HCT116 (cell line): ENCODE data around the gene IL1RAP.

Experiments
- CEBPB ChIP-seq: IDR thresholded peaks from 2 replicates; pipeline ENCODE4 v1.6.1; 2012; ENCODE audit warnings: low read depth
- EGR1 ChIP-seq: IDR thresholded peaks from 2 replicates; pipeline ENCODE4 v1.6.1; 2012; ENCODE audit warnings: low read depth
- EZH2 ChIP-seq: fragments of 200-600 bp; sonication (generic); IDR thresholded peaks from 2 replicates; pipeline ENCODE4 v1.6.1; 2017; ENCODE audit warnings: antibody characterized with exemption, mixed run types
- EZH2phosphoT487 ChIP-seq: fragments of 200-600 bp; IDR thresholded peaks from 2 replicates; pipeline ENCODE4 v1.6.1; 2018; ENCODE audit warnings: antibody characterized with exemption, borderline replicate concordance
- JUND ChIP-seq: IDR thresholded peaks from 2 replicates; pipeline ENCODE4 v1.6.1; 2012
- MAX ChIP-seq: IDR thresholded peaks from 2 replicates; pipeline ENCODE4 v1.6.1; 2012
- POLR2A ChIP-seq: IDR thresholded peaks from 2 replicates; pipeline ENCODE4 v1.7.0; 2011; ENCODE audit warnings: borderline replicate concordance; ENCODE audit not compliant: insufficient read depth, insufficient read length; ENCODE audit errors: extremely low read depth
- POLR2AphosphoS5 ChIP-seq: IDR thresholded peaks from 2 replicates; pipeline ENCODE4 v1.6.1; 2011; ENCODE audit warnings: mild to moderate bottlenecking, low read depth, low read length, moderate library complexity
- RAD21 ChIP-seq: IDR thresholded peaks from 2 replicates; pipeline ENCODE4 v1.6.1; 2012; ENCODE audit warnings: low read depth, mild to moderate bottlenecking
- SIN3A ChIP-seq: IDR thresholded peaks from 2 replicates; pipeline ENCODE4 v1.6.1; 2012; ENCODE audit warnings: low read depth
- TCF7L2 ChIP-seq: IDR thresholded peaks from 2 replicates; pipeline ENCODE4 v1.7.0; 2011; ENCODE audit warnings: borderline replicate concordance, inconsistent platforms; ENCODE audit not compliant: insufficient read depth, insufficient read length; ENCODE audit errors: extremely low read depth
- ZNF274 ChIP-seq: fragments of 200-500 bp; sonication (Bioruptor generic); IDR thresholded peaks from 2 replicates; pipeline ENCODE4 v1.6.1; 2014; ENCODE audit warnings: mild to moderate bottlenecking, low read depth, low read length, inconsistent platforms
- TF ChIP-seq, protein P1 (sequence below), 3 experiments: fragments of 200-600 bp in 1 of 3; sonication (generic) in 1 of 3; IDR thresholded peaks in 2 of 3; conservative IDR thresholded peaks in 1 of 3; 2 replicates each; pipeline ENCODE4 v1.5.1; 2012 to 2017; ENCODE audit warnings: low read depth in 2 of 3, low read length in 2 of 3, antibody characterized with exemption in 1 of 3, borderline replicate concordance in 1 of 3, control low read depth in 1 of 3, mild to moderate bottlenecking in 1 of 3, mixed read lengths in 1 of 3, mixed run types in 1 of 3, moderate library complexity in 1 of 3; ENCODE audit not compliant: insufficient read depth in 1 of 3
- TF ChIP-seq, protein P2 (sequence below): IDR thresholded peaks from 2 replicates; pipeline ENCODE4 v1.6.1; 2012; ENCODE audit warnings: low read depth

DNA sequence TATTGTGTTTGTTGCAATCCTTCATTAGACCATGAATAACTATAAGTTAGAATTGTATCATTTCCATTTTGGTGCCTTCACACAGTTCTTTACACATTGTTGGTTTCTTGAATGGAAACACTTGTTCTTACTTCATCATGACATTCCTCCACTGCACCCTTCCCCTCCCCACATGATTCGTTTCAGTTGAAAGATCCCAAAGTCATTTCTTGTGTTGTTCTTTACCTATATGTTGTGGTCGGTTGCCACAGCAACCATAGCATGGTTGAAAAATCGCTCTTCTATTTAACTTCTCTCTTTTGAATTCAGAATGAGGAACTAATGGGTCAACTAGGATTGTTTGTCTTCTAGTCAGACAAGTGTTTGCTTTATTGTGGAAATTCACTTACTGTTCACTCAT lies 103.3 kb downstream of the IL1RAP start:
- TF ChIP-seq, protein P1, sequence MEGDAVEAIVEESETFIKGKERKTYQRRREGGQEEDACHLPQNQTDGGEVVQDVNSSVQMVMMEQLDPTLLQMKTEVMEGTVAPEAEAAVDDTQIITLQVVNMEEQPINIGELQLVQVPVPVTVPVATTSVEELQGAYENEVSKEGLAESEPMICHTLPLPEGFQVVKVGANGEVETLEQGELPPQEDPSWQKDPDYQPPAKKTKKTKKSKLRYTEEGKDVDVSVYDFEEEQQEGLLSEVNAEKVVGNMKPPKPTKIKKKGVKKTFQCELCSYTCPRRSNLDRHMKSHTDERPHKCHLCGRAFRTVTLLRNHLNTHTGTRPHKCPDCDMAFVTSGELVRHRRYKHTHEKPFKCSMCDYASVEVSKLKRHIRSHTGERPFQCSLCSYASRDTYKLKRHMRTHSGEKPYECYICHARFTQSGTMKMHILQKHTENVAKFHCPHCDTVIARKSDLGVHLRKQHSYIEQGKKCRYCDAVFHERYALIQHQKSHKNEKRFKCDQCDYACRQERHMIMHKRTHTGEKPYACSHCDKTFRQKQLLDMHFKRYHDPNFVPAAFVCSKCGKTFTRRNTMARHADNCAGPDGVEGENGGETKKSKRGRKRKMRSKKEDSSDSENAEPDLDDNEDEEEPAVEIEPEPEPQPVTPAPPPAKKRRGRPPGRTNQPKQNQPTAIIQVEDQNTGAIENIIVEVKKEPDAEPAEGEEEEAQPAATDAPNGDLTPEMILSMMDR (IDR thresholded peaks at IDR 0.05 in 2 of 3, conservative IDR thresholded peaks at IDR 0.05 in 1 of 3; ENCODE audit: borderline replicate concordance in 1 of 3, insufficient read depth in 1 of 3, low read depth in 2 of 3, low read length in 2 of 3), result no peak
- TF ChIP-seq TCF7L2 (no peak), MAX (no peak), ZNF274 (no peak), POLR2AphosphoS5 (no peak), EZH2 (no peak), JUND (no peak), CEBPB (no peak), POLR2A (no peak), RAD21 (no peak), EZH2phosphoT487 (no peak), EGR1 (no peak), SIN3A (no peak)
- TF ChIP-seq, protein P2, sequence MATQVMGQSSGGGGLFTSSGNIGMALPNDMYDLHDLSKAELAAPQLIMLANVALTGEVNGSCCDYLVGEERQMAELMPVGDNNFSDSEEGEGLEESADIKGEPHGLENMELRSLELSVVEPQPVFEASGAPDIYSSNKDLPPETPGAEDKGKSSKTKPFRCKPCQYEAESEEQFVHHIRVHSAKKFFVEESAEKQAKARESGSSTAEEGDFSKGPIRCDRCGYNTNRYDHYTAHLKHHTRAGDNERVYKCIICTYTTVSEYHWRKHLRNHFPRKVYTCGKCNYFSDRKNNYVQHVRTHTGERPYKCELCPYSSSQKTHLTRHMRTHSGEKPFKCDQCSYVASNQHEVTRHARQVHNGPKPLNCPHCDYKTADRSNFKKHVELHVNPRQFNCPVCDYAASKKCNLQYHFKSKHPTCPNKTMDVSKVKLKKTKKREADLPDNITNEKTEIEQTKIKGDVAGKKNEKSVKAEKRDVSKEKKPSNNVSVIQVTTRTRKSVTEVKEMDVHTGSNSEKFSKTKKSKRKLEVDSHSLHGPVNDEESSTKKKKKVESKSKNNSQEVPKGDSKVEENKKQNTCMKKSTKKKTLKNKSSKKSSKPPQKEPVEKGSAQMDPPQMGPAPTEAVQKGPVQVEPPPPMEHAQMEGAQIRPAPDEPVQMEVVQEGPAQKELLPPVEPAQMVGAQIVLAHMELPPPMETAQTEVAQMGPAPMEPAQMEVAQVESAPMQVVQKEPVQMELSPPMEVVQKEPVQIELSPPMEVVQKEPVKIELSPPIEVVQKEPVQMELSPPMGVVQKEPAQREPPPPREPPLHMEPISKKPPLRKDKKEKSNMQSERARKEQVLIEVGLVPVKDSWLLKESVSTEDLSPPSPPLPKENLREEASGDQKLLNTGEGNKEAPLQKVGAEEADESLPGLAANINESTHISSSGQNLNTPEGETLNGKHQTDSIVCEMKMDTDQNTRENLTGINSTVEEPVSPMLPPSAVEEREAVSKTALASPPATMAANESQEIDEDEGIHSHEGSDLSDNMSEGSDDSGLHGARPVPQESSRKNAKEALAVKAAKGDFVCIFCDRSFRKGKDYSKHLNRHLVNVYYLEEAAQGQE, result no peak
